PC-9 (cell line): Measurements from ENCODE around the gene ECE2. TPM values are rescaled to one million over a fixed set of nuclear protein-coding genes. Genes with fewer than 3 reads are reported as not detected.

ENCODE experiments used
- BruUV-seq: library from RNA; stranded (reverse); fragments of 400-500 nt; replicated peaks from 2 replicates; lab custom pipeline; 2021; lab: Mats Ljungman, UMichigan
- CTCF ChIA-PET: fragments of 300-600 bp; sonication (Branson Sonifier 250); formaldehyde crosslinking; loops from one replicate; lab custom pipeline; 2022; ENCODE audit warnings: antibody characterized with exemption; lab: Charles Lee
- POLR2A ChIA-PET: fragments of 300-600 bp; sonication (Branson Sonifier 250); formaldehyde crosslinking; loops from one replicate; lab custom pipeline; 2022; ENCODE audit warnings: antibody characterized with exemption; ENCODE audit not compliant: unreplicated experiment; lab: Charles Lee
- DNase-seq, 2 experiments: peaks; one replicate each; pipeline versions ENCODE4 v3.0.0 to v3.0.0-alpha.2; 2015 to 2022; ENCODE audit warnings: mixed read lengths in 1 of 2
- H2AFZ ChIP-seq: fragments of 200-600 bp; sonication (generic); 2 replicates; pipeline ENCODE4 v1.8.1; 2017; ENCODE audit warnings: antibody characterized with exemption
- H3F3A ChIP-seq: fragments of 200-600 bp; sonication (generic); 2 replicates; pipeline ENCODE4 v1.8.1; 2017; ENCODE audit warnings: antibody characterized with exemption, mild to moderate bottlenecking, low read depth; ENCODE audit not compliant: insufficient read depth
- H3K27ac ChIP-seq: fragments of 200-600 bp; sonication (generic); 2 replicates; pipeline ENCODE4 v1.6.1; 2016; ENCODE audit warnings: mixed run types
- H3K27me3 ChIP-seq: fragments of 200-600 bp; sonication (generic); 2 replicates; pipeline ENCODE4 v1.6.1; 2016; ENCODE audit warnings: low read depth, mixed run types; ENCODE audit not compliant: insufficient read depth
- H3K36me3 ChIP-seq: fragments of 200-600 bp; sonication (generic); 2 replicates; pipeline ENCODE4 v1.6.1; 2016; ENCODE audit warnings: low read depth, mixed run types
- H3K4me1 ChIP-seq: fragments of 200-600 bp; sonication (generic); replicated peaks from 2 replicates; pipeline ENCODE4 v1.6.1; 2016; ENCODE audit warnings: mixed run types; ENCODE audit not compliant: insufficient read depth
- H3K4me2 ChIP-seq: fragments of 200-600 bp; sonication (generic); 2 replicates; pipeline ENCODE4 v1.6.1; 2017; ENCODE audit warnings: mixed run types
- H3K4me3 ChIP-seq: fragments of 200-600 bp; sonication (generic); 2 replicates; pipeline ENCODE4 v1.6.1; 2016; ENCODE audit warnings: mixed run types
- H3K79me2 ChIP-seq: fragments of 200-600 bp; sonication (generic); 2 replicates; pipeline ENCODE4 v1.6.1; 2017; ENCODE audit warnings: low read depth, mixed run types
- H3K9me2 ChIP-seq: fragments of 200-600 bp; sonication (generic); 2 replicates; pipeline ENCODE4 v1.8.1; 2017; ENCODE audit warnings: mild to moderate bottlenecking; ENCODE audit not compliant: insufficient read depth
- H3K9me3 ChIP-seq: fragments of 200-600 bp; sonication (generic); 2 replicates; pipeline ENCODE4 v1.8.1; 2016; ENCODE audit warnings: low read depth; ENCODE audit not compliant: insufficient read depth
- H4K20me1 ChIP-seq: fragments of 200-600 bp; sonication (generic); 2 replicates; pipeline ENCODE4 v1.8.1; 2017; ENCODE audit not compliant: insufficient read depth
- CTCF ChIP-seq: fragments of 200-600 bp; sonication (generic); conservative IDR thresholded peaks from 2 replicates; pipeline ENCODE4 v1.6.1; 2017; ENCODE audit warnings: mixed run types, antibody characterized with exemption, mild to moderate bottlenecking, moderate library complexity
- EZH2 ChIP-seq: fragments of 200-600 bp; sonication (generic); IDR thresholded peaks from 2 replicates; pipeline ENCODE4 v1.8.0; 2017; ENCODE audit warnings: antibody characterized with exemption, low read depth
- intact Hi-C: fragments of 100-400 bp; cut with micrococcal nuclease; formaldehyde crosslinking; loops from one replicate; pipeline ENCODE4 v1.10.0; 2022; ENCODE audit not compliant: unreplicated experiment
- total RNA-seq: library from RNA; stranded (reverse); gene quantifications from 2 replicates; pipeline ENCODE4 v1.2.3, GENCODE V29; 2021

Gene ECE2
- total RNA-seq, 1 experiment from 2014 or later: not detected

GRCh38 chr3:184328516-184328915, 52.7 kb downstream of the ECE2 start:
- no peak for DNase-seq
- Histone ChIP-seq H3K4me1 (peaks cover 27% of the 10 kb centered on the region), H3K4me3 (no peak overlapping the region), H3K36me3 (peaks cover 85% of the 10 kb centered on the region), H3F3A (peaks cover 99% of the 10 kb centered on the region), H3K79me2 (peaks cover 57% of the 10 kb centered on the region), H3K27ac (no peak overlapping the region), H3K9me2 (no peaks in the 10 kb centered on the region), H3K4me2 (no peak overlapping the region), H3K9me3 (no peaks in the 10 kb centered on the region), H4K20me1 (peaks cover 97% of the 10 kb centered on the region), H3K27me3 (no peaks in the 10 kb centered on the region), H2AFZ (no peak overlapping the region)
- no TSS peak for BruUV-seq
- TF ChIP-seq EZH2: no peak
- no peak for TF ChIP-seq CTCF
- POLR2A ChIA-PET: interaction anchor here (0.6 kb wide), 1 partner anchor 13 kb away, joined by 4 read pairs; no protein-coding TSS in a partner anchor
- CTCF ChIA-PET: no interaction called here
- intact Hi-C loops: no loop called here

- BruUV-seq: no TSS peak
- intact Hi-C loops: no loop called here
- Histone ChIP-seq H3K9me2 (no peaks in the 10 kb centered on the region), H3K36me3 (peaks cover 56% of the 10 kb centered on the region), H2AFZ (no peak overlapping the region), H3K27me3 (no peaks in the 10 kb centered on the region), H3K4me1 (peaks cover 57% of the 10 kb centered on the region), H3K27ac (peak overlapping the region; percentile 73), H3K9me3 (no peaks in the 10 kb centered on the region), H3K79me2 (peaks cover 29% of the 10 kb centered on the region), H4K20me1 (peaks cover 85% of the 10 kb centered on the region), H3F3A (peaks cover 96% of the 10 kb centered on the region), H3K4me2 (no peak overlapping the region), H3K4me3 (no peak overlapping the region)
- ChIA-PET CTCF (interaction anchor here (0.6 kb wide), 1 partner anchor 388 kb away, joined by 4 read pairs; no protein-coding TSS in a partner anchor), POLR2A (no interaction called here)
- DNase-seq: peak; percentile 67 to 69
- no peak for TF ChIP-seq CTCF
- TF ChIP-seq EZH2: no peak
Measured at GRCh38 chr3:184332370-184333090, 56.7 kb downstream of the ECE2 start.

GRCh38 chr3:184333190-184333589, 57.4 kb downstream of the ECE2 start:
- H3K4me3 ChIP-seq: no peak overlapping the region
- ChIA-PET POLR2A (no interaction called here), CTCF (interaction anchor here (0.6 kb wide), 1 partner anchor 388 kb away, joined by 4 read pairs; no protein-coding TSS in a partner anchor)
- no TSS peak for BruUV-seq
- H3K9me3 ChIP-seq: no peaks in the 10 kb centered on the region
- intact Hi-C loops: no loop called here
- H3K27ac ChIP-seq: peak overlapping the region; percentile 73
- H3K79me2 ChIP-seq: peaks cover 26% of the 10 kb centered on the region
- H4K20me1 ChIP-seq: peaks cover 78% of the 10 kb centered on the region
- no peak for DNase-seq
- H3K27me3 ChIP-seq: no peaks in the 10 kb centered on the region
- H3K4me1 ChIP-seq: peaks cover 57% of the 10 kb centered on the region
- no peaks in the 10 kb centered on the region for H3K9me2 ChIP-seq
- peaks cover 93% of the 10 kb centered on the region for H3F3A ChIP-seq
- no peak for TF ChIP-seq EZH2
- no peak for TF ChIP-seq CTCF
- H3K4me2 ChIP-seq: no peak overlapping the region
- peaks cover 51% of the 10 kb centered on the region for H3K36me3 ChIP-seq
- no peak overlapping the region for H2AFZ ChIP-seq
